Measurements from ENCODE around the gene ODAD4. TPM values are rescaled to one million over a fixed set of nuclear protein-coding genes. Genes with fewer than 3 reads are reported as not detected.
A peak's percentile ranks its signal among the peaks of the same experiment; 100 is the strongest.

ODAD4 gene
- total RNA-seq, 1 donor from 2014 or later, result 4.5 TPM

GRCh38 chr17:42000413-42001133 lies 70.2 kb downstream of the ODAD4 start:
- Mint-ChIP-seq H3K27me3 (no peaks in the 10 kb centered on the region), H3K4me1 (ENCODE audit: unreplicated experiment) (peaks cover 19% of the 10 kb centered on the region), H3K36me3 (peaks cover 13% of the 10 kb centered on the region), H3K4me3 (no peak overlapping the region), H3K27ac (peak overlapping the region; percentile 2), H3K9me3 (no peaks in the 10 kb centered on the region)
- TF ChIP-seq CTCF (conservative IDR thresholded peaks at IDR 0.05), result no peak
- no peak for DNase-seq (ENCODE audit: extremely low spot score, unreplicated experiment)

- Mint-ChIP-seq H3K27ac (no peak overlapping the region), H3K4me3 (no peak overlapping the region), H3K9me3 (no peaks in the 10 kb centered on the region), H3K4me1 (ENCODE audit: unreplicated experiment) (peaks cover 19% of the 10 kb centered on the region), H3K27me3 (no peaks in the 10 kb centered on the region), H3K36me3 (peaks cover 12% of the 10 kb centered on the region)
- TF ChIP-seq CTCF (conservative IDR thresholded peaks at IDR 0.05), result no peak
- no peak for DNase-seq (ENCODE audit: extremely low spot score, unreplicated experiment)
Measured at GRCh38 chr17:42001729-42002128, 71.3 kb downstream of the ODAD4 start.

DNA sequence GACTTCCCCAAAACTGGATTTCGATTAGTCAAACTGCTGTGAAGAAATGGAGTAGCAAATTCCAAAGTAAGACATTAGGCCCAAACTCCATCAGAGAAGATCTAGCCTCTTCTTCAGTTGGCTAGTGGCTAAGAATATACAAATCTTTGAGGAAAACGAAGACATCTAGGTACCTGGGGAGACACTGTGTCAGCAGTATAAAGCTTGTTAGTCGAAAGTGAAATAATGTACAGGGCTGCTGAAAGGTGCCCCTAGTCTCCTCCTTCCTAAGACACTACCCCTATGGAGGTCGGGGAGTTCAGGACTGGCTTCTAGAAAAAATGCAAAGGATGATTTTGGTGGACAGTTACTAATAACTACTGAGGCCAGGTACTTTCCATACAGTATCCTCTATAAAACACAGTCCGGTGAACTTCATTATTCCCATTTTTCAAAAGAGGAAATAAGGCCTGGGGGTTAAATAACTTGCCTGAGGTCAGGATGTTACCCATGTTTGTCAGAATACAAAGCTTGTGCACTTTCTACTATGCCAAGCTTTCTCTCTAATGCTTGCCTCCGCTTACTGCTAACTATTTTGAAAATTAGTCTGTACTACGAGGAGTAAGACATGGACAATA lies 71.9 kb downstream of the ODAD4 start:
- Mint-ChIP-seq H3K36me3 (peaks cover 11% of the 10 kb centered on the region), H3K4me3 (no peak overlapping the region), H3K9me3 (no peaks in the 10 kb centered on the region), H3K27ac (peak overlapping the region; percentile 12), H3K4me1 (ENCODE audit: unreplicated experiment) (peaks cover 19% of the 10 kb centered on the region), H3K27me3 (no peaks in the 10 kb centered on the region)
- no peak for TF ChIP-seq CTCF (conservative IDR thresholded peaks at IDR 0.05)
- no peak for DNase-seq (ENCODE audit: extremely low spot score, unreplicated experiment)

DNA sequence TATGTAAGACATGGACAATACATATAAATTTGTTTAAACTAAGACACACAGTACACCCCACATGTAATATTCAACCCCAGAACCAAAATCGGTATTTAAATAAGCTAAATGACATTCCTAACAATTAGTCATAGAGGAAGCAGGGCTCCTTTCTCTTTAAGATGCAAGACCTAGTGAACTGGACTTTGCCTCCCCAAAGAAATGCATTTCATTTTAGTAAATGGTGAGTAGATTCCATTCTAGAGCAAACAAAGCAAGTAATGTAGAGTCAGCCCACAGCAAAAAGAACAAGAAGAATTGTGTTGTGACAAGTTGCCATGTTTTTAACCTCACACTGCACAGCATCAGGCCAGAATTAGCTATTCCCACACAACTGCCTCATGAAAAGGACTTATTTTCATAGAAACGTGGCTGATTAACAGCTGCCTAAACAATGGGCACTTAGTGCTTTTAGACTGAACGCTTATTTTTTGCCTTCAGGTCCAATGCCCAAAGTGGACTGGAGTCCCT lies 72.4 kb downstream of the ODAD4 start:
- H3K36me3 Mint-ChIP-seq, result peaks cover 11% of the 10 kb centered on the region
- H3K9me3 Mint-ChIP-seq, result no peaks in the 10 kb centered on the region
- H3K27me3 Mint-ChIP-seq, result no peaks in the 10 kb centered on the region
- peaks cover 19% of the 10 kb centered on the region for H3K4me1 Mint-ChIP-seq (ENCODE audit: unreplicated experiment)
- no peak for TF ChIP-seq CTCF (conservative IDR thresholded peaks at IDR 0.05)
- no peak for DNase-seq (ENCODE audit: extremely low spot score, unreplicated experiment)
- no peak overlapping the region for H3K4me3 Mint-ChIP-seq
- peak overlapping the region; percentile 12 for H3K27ac Mint-ChIP-seq

GRCh38 chr17:42005166-42005565 lies 74.7 kb downstream of the ODAD4 start:
- Mint-ChIP-seq H3K9me3 (no peaks in the 10 kb centered on the region), H3K27me3 (no peaks in the 10 kb centered on the region), H3K4me1 (ENCODE audit: unreplicated experiment) (peaks cover 19% of the 10 kb centered on the region), H3K36me3 (peaks cover 12% of the 10 kb centered on the region), H3K4me3 (no peak overlapping the region), H3K27ac (no peak overlapping the region)
- no peak for TF ChIP-seq CTCF (conservative IDR thresholded peaks at IDR 0.05)
- DNase-seq (ENCODE audit: extremely low spot score, unreplicated experiment), result no peak

Data from type B pancreatic cell (in vitro differentiated cells).